ENCODE results near the gene TICRR. TPM values are rescaled to one million over a fixed set of nuclear protein-coding genes. Genes with fewer than 3 reads are reported as not detected.

The TICRR gene
- total RNA-seq, 1 experiment from 2014 or later, result 20.5 TPM

DNA sequence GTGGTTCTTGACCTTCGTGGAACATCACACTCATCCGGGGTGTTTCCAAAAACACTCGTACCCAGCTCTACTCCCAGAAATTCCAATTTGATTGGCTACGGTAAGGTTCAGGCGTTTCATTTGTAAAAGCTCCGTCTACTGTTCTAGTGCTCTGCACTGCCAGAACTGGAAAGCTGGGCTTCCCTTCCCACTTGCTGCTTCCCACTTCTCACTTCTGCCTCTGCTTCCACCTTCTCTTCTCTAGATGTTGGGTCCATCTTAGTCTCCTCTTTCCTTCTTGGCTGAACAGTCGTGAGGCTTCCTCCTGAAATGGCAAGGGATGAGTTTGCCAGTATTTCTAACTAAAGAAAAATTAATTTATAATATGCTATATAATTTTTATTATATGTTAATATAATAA lies 49.1 kb upstream of the TICRR start:
- no peaks in the 10 kb centered on the region for H3K36me3 ChIP-seq (ENCODE audit: control insufficient read depth, insufficient read depth, low read length)
- no peak overlapping the region for H3K27ac ChIP-seq (ENCODE audit: low read length)
- in situ Hi-C loops (cut with HindIII; ENCODE audit: low pct_unique_long_range_greater_than_20kb, low sequenced_read_pairs), result no loop called here
- intact Hi-C loops (cut with micrococcal nuclease; ENCODE audit: unreplicated experiment), result no loop called here
- TF ChIP-seq, protein P1, sequence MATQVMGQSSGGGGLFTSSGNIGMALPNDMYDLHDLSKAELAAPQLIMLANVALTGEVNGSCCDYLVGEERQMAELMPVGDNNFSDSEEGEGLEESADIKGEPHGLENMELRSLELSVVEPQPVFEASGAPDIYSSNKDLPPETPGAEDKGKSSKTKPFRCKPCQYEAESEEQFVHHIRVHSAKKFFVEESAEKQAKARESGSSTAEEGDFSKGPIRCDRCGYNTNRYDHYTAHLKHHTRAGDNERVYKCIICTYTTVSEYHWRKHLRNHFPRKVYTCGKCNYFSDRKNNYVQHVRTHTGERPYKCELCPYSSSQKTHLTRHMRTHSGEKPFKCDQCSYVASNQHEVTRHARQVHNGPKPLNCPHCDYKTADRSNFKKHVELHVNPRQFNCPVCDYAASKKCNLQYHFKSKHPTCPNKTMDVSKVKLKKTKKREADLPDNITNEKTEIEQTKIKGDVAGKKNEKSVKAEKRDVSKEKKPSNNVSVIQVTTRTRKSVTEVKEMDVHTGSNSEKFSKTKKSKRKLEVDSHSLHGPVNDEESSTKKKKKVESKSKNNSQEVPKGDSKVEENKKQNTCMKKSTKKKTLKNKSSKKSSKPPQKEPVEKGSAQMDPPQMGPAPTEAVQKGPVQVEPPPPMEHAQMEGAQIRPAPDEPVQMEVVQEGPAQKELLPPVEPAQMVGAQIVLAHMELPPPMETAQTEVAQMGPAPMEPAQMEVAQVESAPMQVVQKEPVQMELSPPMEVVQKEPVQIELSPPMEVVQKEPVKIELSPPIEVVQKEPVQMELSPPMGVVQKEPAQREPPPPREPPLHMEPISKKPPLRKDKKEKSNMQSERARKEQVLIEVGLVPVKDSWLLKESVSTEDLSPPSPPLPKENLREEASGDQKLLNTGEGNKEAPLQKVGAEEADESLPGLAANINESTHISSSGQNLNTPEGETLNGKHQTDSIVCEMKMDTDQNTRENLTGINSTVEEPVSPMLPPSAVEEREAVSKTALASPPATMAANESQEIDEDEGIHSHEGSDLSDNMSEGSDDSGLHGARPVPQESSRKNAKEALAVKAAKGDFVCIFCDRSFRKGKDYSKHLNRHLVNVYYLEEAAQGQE (IDR thresholded peaks at IDR 0.05; ENCODE audit: insufficient read depth in 1 of 2, low read depth in 2 of 2, low read length in 1 of 2), result no peak
- no peak for TF ChIP-seq SIN3A (IDR thresholded peaks at IDR 0.05; ENCODE audit: borderline replicate concordance, insufficient read depth, low read depth, low read length)
- TF ChIP-seq, protein P2, sequence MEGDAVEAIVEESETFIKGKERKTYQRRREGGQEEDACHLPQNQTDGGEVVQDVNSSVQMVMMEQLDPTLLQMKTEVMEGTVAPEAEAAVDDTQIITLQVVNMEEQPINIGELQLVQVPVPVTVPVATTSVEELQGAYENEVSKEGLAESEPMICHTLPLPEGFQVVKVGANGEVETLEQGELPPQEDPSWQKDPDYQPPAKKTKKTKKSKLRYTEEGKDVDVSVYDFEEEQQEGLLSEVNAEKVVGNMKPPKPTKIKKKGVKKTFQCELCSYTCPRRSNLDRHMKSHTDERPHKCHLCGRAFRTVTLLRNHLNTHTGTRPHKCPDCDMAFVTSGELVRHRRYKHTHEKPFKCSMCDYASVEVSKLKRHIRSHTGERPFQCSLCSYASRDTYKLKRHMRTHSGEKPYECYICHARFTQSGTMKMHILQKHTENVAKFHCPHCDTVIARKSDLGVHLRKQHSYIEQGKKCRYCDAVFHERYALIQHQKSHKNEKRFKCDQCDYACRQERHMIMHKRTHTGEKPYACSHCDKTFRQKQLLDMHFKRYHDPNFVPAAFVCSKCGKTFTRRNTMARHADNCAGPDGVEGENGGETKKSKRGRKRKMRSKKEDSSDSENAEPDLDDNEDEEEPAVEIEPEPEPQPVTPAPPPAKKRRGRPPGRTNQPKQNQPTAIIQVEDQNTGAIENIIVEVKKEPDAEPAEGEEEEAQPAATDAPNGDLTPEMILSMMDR (IDR thresholded peaks at IDR 0.05), result no peak
- no peaks in the 10 kb centered on the region for H3K4me1 ChIP-seq (ENCODE audit: control insufficient read depth, insufficient read depth, low read length)
- POLR2A ChIA-PET, result interaction anchor here (0.6 kb wide), 1 partner anchor 516 kb away, joined by 19 read pairs; no protein-coding TSS in a partner anchor
- no peaks in the 10 kb centered on the region for H3K9me3 ChIP-seq (ENCODE audit: control insufficient read depth, insufficient read depth, low read depth, low read length)
- ATAC-seq, result no peak
- CTCF ChIA-PET, result no interaction called here
- no peak for DNase-seq (ENCODE audit: low read depth, low spot score)
- BruUV-seq (replicated peaks), result no TSS peak
- H3K4me3 ChIP-seq (ENCODE audit: low read depth in 2 of 2, low read length in 2 of 2), result no peak overlapping the region
- no peaks in the 10 kb centered on the region for H3K27me3 ChIP-seq (ENCODE audit: control insufficient read depth, insufficient read depth, low read length)

DNA sequence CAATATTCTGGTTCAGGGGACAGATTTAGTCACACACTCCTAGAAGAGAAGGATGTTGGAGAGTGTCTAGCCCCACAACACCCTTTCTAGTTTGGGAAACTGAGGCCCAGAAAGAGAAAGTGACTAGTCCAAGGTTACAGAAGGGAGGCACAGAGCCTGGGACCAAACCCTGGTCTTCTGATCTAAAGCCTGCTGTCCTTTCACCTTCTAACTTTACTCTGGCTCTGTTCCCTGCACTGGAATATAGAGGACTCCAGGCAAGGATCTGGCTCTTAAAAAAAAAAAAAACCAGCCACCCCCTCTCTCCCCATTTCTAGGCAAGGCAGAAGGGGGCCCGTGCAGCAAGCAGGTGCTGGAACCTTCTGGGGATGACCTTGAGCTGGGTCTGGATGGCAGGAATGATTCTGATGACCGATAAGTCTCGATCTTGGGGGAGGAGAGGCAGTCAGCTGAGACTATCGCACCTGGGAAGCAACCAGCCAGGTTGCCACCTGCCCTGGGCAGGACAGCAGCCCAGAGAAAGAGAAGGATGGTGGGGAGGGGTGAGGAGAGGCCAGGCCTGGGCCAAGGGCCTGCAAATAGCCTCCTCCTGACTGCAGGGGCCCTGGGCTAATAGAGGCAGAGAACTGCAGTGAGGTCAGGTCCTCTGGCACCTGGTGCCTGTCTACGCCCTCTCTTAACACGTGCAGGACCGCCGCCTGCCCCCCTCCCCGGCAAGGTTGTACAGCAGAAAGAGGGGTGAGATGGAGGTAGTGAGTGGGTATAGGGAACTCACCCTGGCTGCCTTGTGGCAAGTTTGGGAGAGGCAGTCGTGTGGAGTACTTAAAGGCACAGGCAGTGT lies 48.4 kb upstream of the TICRR start:
- no TSS peak for BruUV-seq (replicated peaks)
- intact Hi-C loops (cut with micrococcal nuclease; ENCODE audit: unreplicated experiment), result no loop called here
- DNase-seq (ENCODE audit: low read depth, low spot score), result no peak

More for the DNA sequence above, 48.4 kb upstream of the TICRR start:
- Histone ChIP-seq H3K27ac (ENCODE audit: low read length) (no peak overlapping the region), H3K4me1 (ENCODE audit: control insufficient read depth, insufficient read depth, low read length) (no peaks in the 10 kb centered on the region), H3K4me3 (ENCODE audit: low read depth in 2 of 2, low read length in 2 of 2) (no peak overlapping the region), H3K27me3 (ENCODE audit: control insufficient read depth, insufficient read depth, low read length) (no peaks in the 10 kb centered on the region), H3K9me3 (ENCODE audit: control insufficient read depth, insufficient read depth, low read depth, low read length) (no peaks in the 10 kb centered on the region), H3K36me3 (ENCODE audit: control insufficient read depth, insufficient read depth, low read length) (no peaks in the 10 kb centered on the region)
- ATAC-seq, result no peak
- CTCF ChIA-PET, result no interaction called here
- in situ Hi-C loops (cut with HindIII; ENCODE audit: low pct_unique_long_range_greater_than_20kb, low sequenced_read_pairs), result no loop called here
- POLR2A ChIA-PET, result no interaction called here
- TF ChIP-seq, protein P1 (IDR thresholded peaks at IDR 0.05; ENCODE audit: insufficient read depth in 1 of 2, low read depth in 2 of 2, low read length in 1 of 2), result no peak
- TF ChIP-seq, protein P2 (IDR thresholded peaks at IDR 0.05), result no peak
- TF ChIP-seq POLR2AphosphoS5 (IDR thresholded peaks at IDR 0.05; ENCODE audit: low read depth, low read length), result no peak
- no peak for TF ChIP-seq TCF7L2 (IDR thresholded peaks at IDR 0.05; ENCODE audit: low read depth, low read length)
- no peak for TF ChIP-seq SIN3A (IDR thresholded peaks at IDR 0.05; ENCODE audit: borderline replicate concordance, insufficient read depth, low read depth, low read length)
